ENCODE measurements around the gene FCMR.

The FCMR gene

DNA sequence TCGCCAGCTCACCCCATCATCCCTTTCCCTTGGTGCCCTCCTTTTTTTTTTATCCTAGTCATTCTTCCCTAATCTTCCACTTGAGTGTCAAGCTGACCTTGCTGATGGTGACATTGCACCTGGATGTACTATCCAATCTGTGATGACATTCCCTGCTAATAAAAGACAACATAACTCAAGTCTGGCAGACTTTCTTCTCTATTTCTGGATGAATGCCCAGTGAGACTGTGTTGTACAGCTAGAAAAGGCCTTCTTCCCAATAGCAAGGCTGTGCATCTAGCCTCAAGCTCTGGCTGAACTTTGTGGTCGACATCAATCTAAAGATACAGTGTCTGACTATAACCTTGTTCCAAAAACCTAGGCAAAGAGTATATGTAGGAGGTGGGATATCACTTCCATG is 18.1 kb downstream of the FCMR start:
- no peak for DNase-seq (ENCODE audit: low read depth in 3 of 3, low spot score in 1 of 3)

GRCh38 chr1:206902702-206903101 is 19.0 kb downstream of the FCMR start:
- DNase-seq (ENCODE audit: low read depth in 3 of 3, low spot score in 1 of 3): no peak

DNA sequence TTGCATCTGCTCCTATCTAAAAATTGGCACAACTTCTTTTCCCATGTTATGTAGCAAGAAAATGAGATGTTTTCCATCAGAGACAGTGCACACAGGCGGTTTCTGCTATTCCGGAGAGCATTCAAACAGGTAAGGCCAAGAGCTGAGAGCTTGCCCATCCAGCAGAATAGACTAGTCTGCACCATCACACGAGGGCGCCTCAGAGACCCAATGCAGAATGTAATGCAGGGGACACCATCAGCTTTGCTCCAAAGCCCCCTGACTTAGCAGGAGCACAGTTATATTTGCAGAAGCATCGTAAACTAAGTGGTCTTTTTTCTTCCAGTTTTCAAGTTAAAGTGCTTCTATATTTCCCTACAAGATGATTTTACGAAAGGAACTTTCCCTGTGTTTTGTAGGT is 19.8 kb downstream of the FCMR start:
- no peak for DNase-seq (ENCODE audit: low read depth in 3 of 3, low spot score in 1 of 3)

DNA sequence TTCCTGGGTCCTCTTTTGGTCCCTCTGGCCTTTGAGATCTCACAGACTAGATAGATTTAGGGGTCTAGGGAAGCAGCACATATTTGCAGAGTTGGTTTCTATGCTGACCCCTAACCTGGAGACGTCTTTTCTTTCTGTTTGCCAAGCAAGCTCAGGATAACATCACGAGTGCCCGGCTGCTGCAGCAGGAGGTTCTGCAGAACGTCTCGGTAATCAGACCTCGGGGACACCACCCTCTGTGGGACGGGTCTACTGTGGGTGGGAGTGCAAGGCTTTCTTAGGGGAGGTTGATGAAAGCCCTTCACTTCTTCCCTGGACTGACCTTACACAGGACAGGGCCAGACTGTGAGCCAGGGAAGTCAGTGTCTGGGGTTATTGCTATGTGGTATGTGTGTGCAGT is 21.6 kb downstream of the FCMR start:
- DNase-seq (ENCODE audit: low read depth in 3 of 3, low spot score in 1 of 3): no peak

- no peak for DNase-seq (ENCODE audit: low read depth in 3 of 3, low spot score in 1 of 3)
Measured at GRCh38 chr1:206899717-206900116, 22.0 kb downstream of the FCMR start.

DNA sequence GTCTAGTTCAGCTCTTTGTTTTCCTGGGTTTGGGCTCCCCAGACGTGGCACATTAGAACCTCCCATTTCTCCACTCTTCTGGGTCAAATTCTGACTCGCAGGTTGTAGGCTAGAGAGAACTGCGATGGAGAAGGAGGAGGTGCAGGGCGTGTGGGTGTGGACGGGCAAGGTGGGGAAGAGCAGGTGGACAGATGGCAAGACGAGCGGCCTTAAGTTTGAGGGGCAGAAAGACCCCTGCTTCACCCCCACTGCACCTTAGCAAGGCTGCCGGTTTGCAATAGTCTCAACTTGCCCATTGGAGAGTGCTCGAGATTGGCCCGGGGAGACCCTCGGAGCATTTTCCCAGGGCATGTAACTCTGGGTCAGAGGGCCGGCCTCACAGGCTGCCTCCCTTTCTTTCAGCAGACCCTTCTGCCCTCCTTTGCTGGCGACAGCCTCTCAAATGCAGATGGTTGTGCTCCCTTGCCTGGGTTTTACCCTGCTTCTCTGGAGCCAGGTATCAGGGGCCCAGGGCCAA is 22.8 kb downstream of the FCMR start:
- no peak for DNase-seq (ENCODE audit: low read depth in 3 of 3, low spot score in 1 of 3)

- DNase-seq (ENCODE audit: low read depth in 3 of 3, low spot score in 1 of 3): no peak
Measured at GRCh38 chr1:206898089-206898914, 23.4 kb downstream of the FCMR start.

DNA sequence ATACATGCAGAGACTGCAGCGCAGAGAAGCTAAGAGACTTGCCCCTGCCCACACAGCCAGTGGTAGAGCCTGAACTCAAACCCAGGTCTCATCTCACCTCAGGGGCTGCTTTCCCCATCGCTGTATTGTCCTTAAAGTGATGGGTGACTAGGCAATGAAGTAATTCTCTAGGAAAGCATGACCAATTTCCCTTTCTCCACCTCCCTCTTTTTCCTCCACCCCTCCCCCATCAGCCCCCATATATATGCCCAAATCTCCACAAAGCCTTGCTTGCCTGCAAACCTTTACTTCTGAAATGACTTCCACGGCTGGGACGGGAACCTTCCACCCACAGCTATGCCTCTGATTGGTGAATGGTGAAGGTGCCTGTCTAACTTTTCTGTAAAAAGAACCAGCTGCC is 24.6 kb downstream of the FCMR start, which contains the start of gene IL24:
Gene IL24, plus strand, starts transcription at position 269 of the 400 bp plus-strand sequence. CDS start 390 bp downstream, outside the sequence.
- DNase-seq (ENCODE audit: low read depth in 3 of 3, low spot score in 1 of 3): no peak

- DNase-seq (ENCODE audit: low read depth in 3 of 3, low spot score in 1 of 3): no peak
Measured at GRCh38 chr1:206896261-206896660, 25.5 kb downstream of the FCMR start.

DNA sequence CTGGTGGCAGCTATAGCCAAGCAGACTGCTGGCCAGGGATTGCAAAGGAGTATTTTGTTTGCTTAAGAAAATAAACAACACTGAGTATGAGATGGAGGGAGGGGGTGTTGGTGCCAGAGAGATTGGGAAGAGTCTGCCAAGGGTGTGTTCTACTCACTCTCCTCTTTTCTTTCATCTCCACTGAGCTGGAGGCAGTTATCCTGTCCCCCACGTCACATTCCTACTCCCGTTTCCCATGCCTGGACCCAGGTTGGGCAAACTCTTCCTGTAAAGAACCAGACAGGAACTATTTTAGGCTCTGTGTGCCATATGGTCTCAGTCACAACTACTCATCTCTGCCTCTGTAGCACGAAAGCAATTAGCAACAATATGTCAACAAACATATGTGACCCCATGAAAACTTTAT is 25.9 kb downstream of the FCMR start:
- no peak for DNase-seq (ENCODE audit: low read depth in 3 of 3, low spot score in 1 of 3)

- no peak for DNase-seq (ENCODE audit: low read depth in 3 of 3, low spot score in 1 of 3)
Measured at GRCh38 chr1:206895325-206895724, 26.4 kb downstream of the FCMR start.

DNA sequence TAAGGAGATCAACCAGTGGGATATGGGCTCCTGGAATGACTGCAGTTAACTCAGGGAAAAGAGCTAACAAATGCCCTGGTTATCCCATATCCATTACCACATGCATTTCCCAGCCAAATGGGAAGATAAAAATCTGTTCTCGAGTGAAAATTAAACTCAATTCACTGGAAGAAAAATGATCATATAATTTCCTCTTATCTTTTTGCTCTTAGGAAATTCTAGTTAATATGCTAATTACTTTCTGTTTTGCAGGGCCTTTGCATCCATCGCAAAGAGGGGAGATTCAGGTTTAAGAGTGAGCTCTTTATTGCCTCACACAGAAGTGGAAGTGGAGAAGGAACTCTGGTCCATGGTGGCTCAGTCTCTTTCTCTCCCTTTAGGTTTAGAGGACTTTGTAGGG is 28.4 kb downstream of the FCMR start:
- DNase-seq (ENCODE audit: low read depth in 3 of 3, low spot score in 1 of 3): no peak

- DNase-seq (ENCODE audit: low read depth in 3 of 3, low spot score in 1 of 3): no peak
Measured at GRCh38 chr1:206892351-206892984, 29.3 kb downstream of the FCMR start.

GRCh38 chr1:206891412-206891811 is 30.3 kb downstream of the FCMR start:
- DNase-seq (ENCODE audit: low read depth in 3 of 3, low spot score in 1 of 3): no peak

- DNase-seq (ENCODE audit: low read depth in 3 of 3, low spot score in 1 of 3): no peak
Measured at GRCh38 chr1:206890125-206891060, 31.3 kb downstream of the FCMR start.

DNA sequence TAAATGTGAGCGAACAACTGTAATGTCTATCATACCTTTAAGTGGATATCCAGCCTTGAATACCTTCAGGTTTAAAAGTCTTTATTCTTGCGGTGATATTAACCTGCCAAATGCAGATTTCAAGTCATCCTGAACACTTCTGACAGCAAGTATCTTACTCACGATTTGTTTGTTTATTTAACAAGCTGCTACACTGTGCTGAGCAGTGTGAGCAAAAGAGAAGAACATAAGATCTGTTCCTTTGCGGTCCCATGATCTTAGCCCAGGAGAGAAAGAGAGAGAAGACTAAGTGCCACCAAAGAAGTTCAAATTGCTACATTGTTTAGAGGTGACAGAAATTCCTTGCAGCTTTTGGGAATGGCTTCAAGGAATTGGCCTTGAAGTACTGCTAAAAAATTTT is 34.0 kb downstream of the FCMR start:
- no peak for DNase-seq (ENCODE audit: low read depth in 3 of 3, low spot score in 1 of 3)

GRCh38 chr1:206886831-206887230 is 34.9 kb downstream of the FCMR start:
- DNase-seq (ENCODE audit: low read depth in 3 of 3, low spot score in 1 of 3): no peak

DNA sequence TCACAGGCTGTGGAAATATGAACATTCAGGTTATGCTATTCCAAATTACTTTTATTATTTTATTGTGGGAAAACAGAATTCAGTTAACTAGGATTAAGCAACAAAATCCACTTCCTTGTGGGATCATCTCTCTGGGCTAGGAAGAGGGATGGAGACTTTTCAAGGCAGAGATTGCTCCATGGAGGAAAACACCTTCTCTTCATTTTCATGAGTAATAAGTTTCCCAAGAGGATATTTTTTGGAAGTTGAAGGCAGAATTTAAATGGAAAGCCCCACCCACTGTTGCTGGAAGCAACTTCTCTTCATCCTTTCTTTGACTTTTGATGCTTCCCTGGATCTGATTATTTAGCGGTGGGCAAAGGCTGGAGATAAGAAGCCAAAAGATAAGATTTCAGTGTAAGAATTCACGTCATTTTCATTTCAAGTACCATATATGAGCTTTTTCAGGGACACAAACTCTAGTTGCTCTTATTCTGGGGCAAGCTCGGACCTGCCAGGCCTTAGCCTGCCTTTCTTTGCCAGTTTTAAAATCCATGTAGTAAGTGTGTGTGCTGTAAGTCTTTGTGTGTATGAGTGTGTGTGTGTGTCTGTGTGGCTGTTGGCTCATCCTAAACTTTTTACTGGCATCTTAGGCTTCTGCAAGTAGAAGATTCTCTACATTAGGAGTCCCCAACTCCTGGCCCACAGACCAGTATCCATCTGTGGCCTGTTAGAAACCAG is 36.2 kb downstream of the FCMR start:
- no peak for DNase-seq (ENCODE audit: low read depth in 3 of 3, low spot score in 1 of 3)

DNA sequence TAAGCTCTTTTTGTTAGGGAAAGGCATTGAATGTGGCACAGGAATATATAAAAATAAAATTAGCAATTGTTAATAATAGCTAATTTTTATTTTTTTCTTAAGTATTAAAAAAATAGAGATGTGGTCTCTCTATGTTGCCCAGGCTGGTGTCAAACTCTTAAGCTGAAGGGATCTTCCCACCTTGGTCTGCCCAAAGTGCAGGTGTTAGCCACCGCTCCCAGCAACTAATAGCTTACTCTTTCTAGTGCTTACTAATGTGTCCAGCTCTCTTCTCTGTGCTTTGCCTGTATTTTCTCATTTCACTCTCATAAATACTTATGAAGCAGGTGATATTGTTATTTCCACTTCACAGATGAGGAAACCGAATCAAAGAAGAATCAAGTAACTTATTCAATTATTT is 37.9 kb downstream of the FCMR start:
- no peak for DNase-seq (ENCODE audit: low read depth in 3 of 3, low spot score in 1 of 3)

DNA sequence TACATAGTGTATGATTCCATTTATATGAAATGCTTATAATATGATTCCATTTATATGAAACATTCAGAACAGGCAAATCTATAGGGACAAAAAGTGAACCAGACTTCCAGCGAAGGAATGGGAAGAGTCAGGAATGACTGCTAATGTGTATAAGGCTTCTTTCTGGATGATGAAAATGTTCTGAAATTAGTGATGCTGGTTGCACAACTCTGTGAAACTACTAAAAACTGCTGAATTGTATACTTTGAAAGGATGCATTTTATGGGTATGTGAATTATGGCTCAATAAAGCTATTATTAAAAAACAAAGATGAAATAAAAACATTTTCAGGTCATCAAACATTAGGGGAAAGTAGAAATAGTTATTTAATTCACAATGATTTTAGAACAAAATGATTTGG is 38.6 kb downstream of the FCMR start:
- DNase-seq (ENCODE audit: low read depth in 3 of 3, low spot score in 1 of 3): no peak

DNA sequence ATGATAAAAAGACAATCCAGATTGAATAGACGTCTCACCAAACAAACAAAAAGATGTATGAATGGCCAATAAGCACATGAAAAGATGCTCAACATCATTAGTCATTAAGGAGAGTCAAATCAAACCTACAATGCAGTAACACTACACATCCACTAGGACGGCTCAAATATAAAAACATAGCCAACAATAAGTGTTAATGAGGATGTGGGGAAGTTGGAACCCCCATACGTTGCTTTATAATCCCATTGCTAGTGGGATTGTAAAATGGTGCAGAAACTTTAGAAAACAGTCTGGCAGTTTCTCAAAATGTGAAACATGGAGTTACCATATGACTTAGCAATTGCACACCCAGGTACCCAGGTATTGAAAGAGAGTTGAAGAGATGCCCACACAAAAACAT is 39.2 kb downstream of the FCMR start:
- no peak for DNase-seq (ENCODE audit: low read depth in 3 of 3, low spot score in 1 of 3)
